HUDEP-2 (cell line): ENCODE measurements around the gene OASL.
A peak's percentile ranks its signal among the peaks of the same experiment; 100 is the strongest.

Source experiments
- DNase-seq, 76 experiments: peaks; one replicate each; lab custom pipeline; 2025; ENCODE audit not compliant: unreplicated experiment in 76 of 76; lab: John Stamatoyannopoulos, UW

The OASL gene

DNA sequence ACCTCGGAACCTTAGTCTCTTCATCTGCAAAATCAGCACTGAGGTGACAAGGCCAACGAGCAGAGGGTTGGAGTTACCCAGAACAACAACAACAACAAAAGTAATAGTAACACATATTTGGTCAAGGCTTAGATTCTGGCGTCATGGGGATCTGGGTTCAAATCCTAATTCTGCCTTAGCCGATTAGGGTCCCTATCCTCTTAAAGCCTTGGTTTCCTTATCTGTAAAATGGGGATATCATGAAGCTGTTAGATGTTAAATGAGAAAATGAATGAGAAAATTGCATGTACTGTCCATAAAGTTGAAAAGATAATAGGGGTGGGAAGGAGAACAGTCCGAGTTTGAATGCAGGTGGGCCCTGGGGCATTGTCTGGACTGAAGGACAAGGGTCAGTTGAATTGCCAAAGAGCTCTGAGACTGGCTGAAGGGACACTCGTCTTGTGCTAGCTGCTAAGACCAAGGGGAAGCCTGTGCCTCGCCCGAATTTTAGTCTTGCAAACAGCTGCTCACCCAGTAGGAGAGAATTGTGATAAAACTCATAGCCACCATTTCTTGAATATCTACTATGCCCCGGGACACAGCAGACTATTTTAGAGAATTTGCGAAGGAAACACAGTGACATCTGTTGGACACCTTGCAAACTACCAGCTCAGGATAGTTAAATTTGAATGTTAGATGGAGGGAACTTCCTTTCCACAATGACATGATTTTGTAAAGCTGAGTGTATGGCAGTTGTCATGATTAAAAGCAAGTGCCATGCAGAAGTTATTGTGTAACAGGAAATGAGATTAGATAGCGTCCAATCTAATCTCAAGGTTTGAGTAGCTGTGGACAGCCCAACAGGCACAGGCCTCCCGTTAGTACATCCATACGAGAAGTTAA lies 67.5 kb downstream of the OASL start:
- DNase-seq: peak in 38 of 76 experiments; percentile 2 to 75 (median 46)

GRCh38 chr12:120970310-120970709 lies 68.7 kb downstream of the OASL start:
- DNase-seq: no peak
